ENCODE results near the gene PNPO. TPM values are rescaled to one million over a fixed set of nuclear protein-coding genes. Genes with fewer than 3 reads are reported as not detected.

The PNPO gene
- polyA plus RNA-seq, 1 donor from 2014 or later: 1.7 TPM

GRCh38 chr17:47997586-47997985 lies 56.2 kb downstream of the PNPO start:
- Histone ChIP-seq H3K79me2 (replicated peaks; ENCODE audit: insufficient read depth, low read length) (no peaks in the 10 kb centered on the region), H3F3A (ENCODE audit: insufficient read depth, low read length, poor library complexity, severe bottlenecking) (no peaks in the 10 kb centered on the region), H3K9ac (ENCODE audit: low read length) (no peak overlapping the region), H4K20me1 (ENCODE audit: insufficient read depth) (no peaks in the 10 kb centered on the region), H3K36me3 (ENCODE audit: insufficient read depth, low read length) (no peaks in the 10 kb centered on the region), H3K27ac (ENCODE audit: low read length) (no peak overlapping the region), H3K9me2 (ENCODE audit: insufficient read depth, low read length) (no peaks in the 10 kb centered on the region), H2AFZ (ENCODE audit: low read depth, low read length) (no peak overlapping the region), H3K4me3 (ENCODE audit: low read length) (no peak overlapping the region), H3K9me3 (ENCODE audit: low read length) (no peaks in the 10 kb centered on the region), H3K27me3 (ENCODE audit: insufficient read depth, low read depth, low read length) (no peaks in the 10 kb centered on the region), H3K4me2 (ENCODE audit: low read length) (no peak overlapping the region)
- TF ChIP-seq TAF1 (IDR thresholded peaks at IDR 0.05; ENCODE audit: low read depth) (no peak), EZH2 (IDR thresholded peaks at IDR 0.05; ENCODE audit: borderline replicate concordance, insufficient read depth, low read length, poor library complexity, severe bottlenecking) (no peak), CTCF (IDR thresholded peaks at IDR 0.05; ENCODE audit: poor library complexity, severe bottlenecking) (no peak), REST (IDR thresholded peaks at IDR 0.05; ENCODE audit: borderline replicate concordance) (no peak), EP300 (conservative IDR thresholded peaks at IDR 0.05; ENCODE audit: poor library complexity, severe bottlenecking) (no peak), RAD21 (conservative IDR thresholded peaks at IDR 0.05) (no peak), SMC3 (conservative IDR thresholded peaks at IDR 0.05; ENCODE audit: poor library complexity) (no peak), MXI1 (conservative IDR thresholded peaks at IDR 0.05; ENCODE audit: poor library complexity, severe bottlenecking) (no peak), POLR2AphosphoS5 (IDR thresholded peaks at IDR 0.05) (no peak)

GRCh38 chr17:47998044-47998443 lies 56.7 kb downstream of the PNPO start:
- Histone ChIP-seq H3K9me3 (ENCODE audit: low read length) (no peaks in the 10 kb centered on the region), H3K9me2 (ENCODE audit: insufficient read depth, low read length) (no peaks in the 10 kb centered on the region), H3K4me2 (ENCODE audit: low read length) (no peak overlapping the region), H2AFZ (ENCODE audit: low read depth, low read length) (no peak overlapping the region), H3K36me3 (ENCODE audit: insufficient read depth, low read length) (no peaks in the 10 kb centered on the region), H3K4me3 (ENCODE audit: low read length) (no peak overlapping the region), H3K27me3 (ENCODE audit: insufficient read depth, low read depth, low read length) (no peaks in the 10 kb centered on the region), H4K20me1 (ENCODE audit: insufficient read depth) (no peaks in the 10 kb centered on the region), H3F3A (ENCODE audit: insufficient read depth, low read length, poor library complexity, severe bottlenecking) (no peaks in the 10 kb centered on the region), H3K79me2 (replicated peaks; ENCODE audit: insufficient read depth, low read length) (no peaks in the 10 kb centered on the region), H3K27ac (ENCODE audit: low read length) (no peak overlapping the region), H3K9ac (ENCODE audit: low read length) (no peak overlapping the region)
- TF ChIP-seq CTCF (IDR thresholded peaks at IDR 0.05; ENCODE audit: poor library complexity, severe bottlenecking) (no peak), TAF1 (IDR thresholded peaks at IDR 0.05; ENCODE audit: low read depth) (no peak)

Other genes with a start within 250 kb of the PNPO start
- gene TBKBP1, start 247.4 kb upstream of the PNPO start, polyA plus RNA-seq: 25.4 and 30.9 TPM in 2 replicates
- gene TBX21, start 208.3 kb upstream of the PNPO start, polyA plus RNA-seq: not detected in 2 replicates
- gene OSBPL7, start 119.8 kb upstream of the PNPO start, polyA plus RNA-seq: 10.0 and 11.4 TPM in 2 replicates
- 33.8 and 34.2 TPM in 2 replicates for gene MRPL10, start 110.0 kb upstream of the PNPO start, polyA plus RNA-seq
- gene LRRC46, start 109.9 kb upstream of the PNPO start, polyA plus RNA-seq: 0.12 and 0.56 TPM in 2 replicates
- 94.0 and 104 TPM in 2 replicates for gene SCRN2, start 100.3 kb upstream of the PNPO start, polyA plus RNA-seq
- 0.42 and 0.44 TPM in 2 replicates for gene SP6, start 90.4 kb upstream of the PNPO start, polyA plus RNA-seq
- gene SP2, start 45.3 kb upstream of the PNPO start, polyA plus RNA-seq: 0.25 and 0.48 TPM in 2 replicates
- gene PRR15L, start 16.3 kb downstream of the PNPO start, polyA plus RNA-seq: not detected in 2 replicates
- gene CDK5RAP3, start 29.5 kb downstream of the PNPO start, polyA plus RNA-seq: 343 and 358 TPM in 2 replicates
- not detected in 2 replicates for gene COPZ2, start 96.2 kb downstream of the PNPO start, polyA plus RNA-seq
- gene NFE2L1, start 106.8 kb downstream of the PNPO start, polyA plus RNA-seq: 48.4 and 67.1 TPM in 2 replicates
- 336 and 363 TPM in 2 replicates for gene CBX1, start 159.9 kb downstream of the PNPO start, polyA plus RNA-seq
- 29.0 and 34.7 TPM in 2 replicates for gene SNX11, start 166.2 kb downstream of the PNPO start, polyA plus RNA-seq

Measured in neural cell (in vitro differentiated cells).